ENCODE measurements around the gene OR56A1.
"Not testable (repeated sequence)": the region's sequence is repeated elsewhere in the genome, so short reads cannot be mapped to it uniquely, and the experiment has no call there.

Gene OR56A1

GRCh38 chr11:6030708-6031405 is at the start of gene OR56A1:
TSS of gene OR56A1 (minus strand) at chr11:6030758. CDS start at chr11:6027692, 3,066 bp downstream.
- DNase-seq: no peak

GRCh38 chr11:6079463-6079862 is 48.9 kb upstream of the OR56A1 start:
- DNase-seq: no peak

- no peak for DNase-seq
Observed at GRCh38 chr11:6077723-6078122, 47.2 kb upstream of the OR56A1 start.

- DNase-seq: not testable (repeated sequence)
Observed at GRCh38 chr11:6076443-6076842, 45.9 kb upstream of the OR56A1 start.

GRCh38 chr11:6067502-6067901 is 36.9 kb upstream of the OR56A1 start:
- DNase-seq: no peak

GRCh38 chr11:6062691-6063358 is 32.3 kb upstream of the OR56A1 start:
- no peak for DNase-seq

GRCh38 chr11:6061475-6061874 is 30.9 kb upstream of the OR56A1 start:
- no peak for DNase-seq

GRCh38 chr11:6057452-6057851 is 26.9 kb upstream of the OR56A1 start:
- no peak for DNase-seq

- no peak for DNase-seq
Observed at GRCh38 chr11:6055569-6055968, 25.0 kb upstream of the OR56A1 start.

GRCh38 chr11:6052374-6052773 is 21.8 kb upstream of the OR56A1 start:
- no peak for DNase-seq

GRCh38 chr11:6040874-6041273 is 10.3 kb upstream of the OR56A1 start:
- no peak for DNase-seq

- no peak for DNase-seq
Observed at GRCh38 chr11:6027501-6027900, 3.1 kb downstream of the OR56A1 start.

- no peak for DNase-seq
Observed at GRCh38 chr11:6025056-6025455, 5.5 kb downstream of the OR56A1 start.

- peak; percentile 9 for DNase-seq
Observed at GRCh38 chr11:6022956-6023355, 7.6 kb downstream of the OR56A1 start.

GRCh38 chr11:6013042-6013441 is 17.5 kb downstream of the OR56A1 start:
- no peak for DNase-seq

GRCh38 chr11:6012035-6012668 is 18.4 kb downstream of the OR56A1 start:
- no peak for DNase-seq

- DNase-seq: no peak
Observed at GRCh38 chr11:6006846-6007245, 23.7 kb downstream of the OR56A1 start, which contains the start of gene OR56A4. TSS of gene OR56A4 (minus strand) at chr11:6006946. CDS start at chr11:6002992, 3,954 bp downstream.

GRCh38 chr11:6006395-6006794 is 24.2 kb downstream of the OR56A1 start:
- DNase-seq: no peak

- no peak for DNase-seq
Observed at GRCh38 chr11:6002202-6002699, 28.3 kb downstream of the OR56A1 start.

GRCh38 chr11:5994791-5995190 is 35.8 kb downstream of the OR56A1 start:
- DNase-seq: no peak

GRCh38 chr11:5992604-5993251 is 37.8 kb downstream of the OR56A1 start:
- no peak for DNase-seq

GRCh38 chr11:5992150-5992549 is 38.4 kb downstream of the OR56A1 start:
- no peak for DNase-seq

GRCh38 chr11:5989203-5989602 is 41.4 kb downstream of the OR56A1 start:
- DNase-seq: no peak

Measured in retina (tissue), 1 donor.